GM21723 (cell line): Measurements from ENCODE around the gene CLEC3A.
"Not testable (repeated sequence)": the region's sequence is repeated elsewhere in the genome, so short reads cannot be mapped to it uniquely, and the experiment has no call there.

ENCODE experiments used
- ATAC-seq: cut with Tn5 transposase; IDR thresholded peaks from one replicate; pipeline ENCODE4 v1.9.1; 2021; ENCODE audit warnings: mild to moderate bottlenecking, moderate library complexity; ENCODE audit not compliant: unreplicated experiment

CLEC3A gene, protein sequence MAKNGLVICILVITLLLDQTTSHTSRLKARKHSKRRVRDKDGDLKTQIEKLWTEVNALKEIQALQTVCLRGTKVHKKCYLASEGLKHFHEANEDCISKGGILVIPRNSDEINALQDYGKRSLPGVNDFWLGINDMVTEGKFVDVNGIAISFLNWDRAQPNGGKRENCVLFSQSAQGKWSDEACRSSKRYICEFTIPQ

DNA sequence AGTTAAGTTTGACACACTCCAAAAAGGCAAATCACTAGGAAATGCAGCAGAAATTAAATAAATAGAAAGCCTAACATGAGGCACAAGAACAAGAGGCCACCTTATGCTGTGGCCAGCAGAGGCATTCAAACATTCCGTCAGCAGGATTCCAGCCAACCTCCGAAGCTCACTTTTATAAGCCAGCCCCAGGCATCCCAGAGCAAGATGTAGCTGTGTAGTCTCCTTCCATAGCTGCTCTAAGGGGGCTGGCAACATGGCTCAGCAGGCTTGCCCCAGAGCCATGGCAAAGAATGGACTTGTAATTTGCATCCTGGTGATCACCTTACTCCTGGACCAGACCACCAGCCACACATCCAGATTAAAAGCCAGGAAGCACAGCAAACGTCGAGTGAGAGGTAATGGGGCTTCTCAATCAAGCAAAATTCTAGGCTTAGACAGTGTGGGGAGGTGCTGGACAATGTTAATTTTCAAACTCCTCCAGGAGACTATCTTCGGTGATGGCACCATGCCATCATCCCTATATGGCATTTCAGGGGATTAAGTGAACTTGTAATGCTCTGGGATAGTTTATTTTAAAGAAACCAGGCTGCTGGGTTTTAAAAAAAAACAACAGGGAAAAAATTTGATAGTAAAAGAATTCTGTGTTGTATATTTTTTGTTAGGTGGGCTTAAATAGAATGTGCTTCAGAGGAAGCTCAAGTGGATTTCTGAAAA is at the start of gene CLEC3A:
CLEC3A (plus strand) TSS at position 202 of the 714 bp plus-strand sequence; CDS start at position 281, 79 bp downstream.
- ATAC-seq: no peak

GRCh38 chr16:77974883-77975282 is 47.5 kb upstream of the CLEC3A start:
- no peak for ATAC-seq

GRCh38 chr16:77975942-77976341 is 46.4 kb upstream of the CLEC3A start:
- ATAC-seq: no peak

DNA sequence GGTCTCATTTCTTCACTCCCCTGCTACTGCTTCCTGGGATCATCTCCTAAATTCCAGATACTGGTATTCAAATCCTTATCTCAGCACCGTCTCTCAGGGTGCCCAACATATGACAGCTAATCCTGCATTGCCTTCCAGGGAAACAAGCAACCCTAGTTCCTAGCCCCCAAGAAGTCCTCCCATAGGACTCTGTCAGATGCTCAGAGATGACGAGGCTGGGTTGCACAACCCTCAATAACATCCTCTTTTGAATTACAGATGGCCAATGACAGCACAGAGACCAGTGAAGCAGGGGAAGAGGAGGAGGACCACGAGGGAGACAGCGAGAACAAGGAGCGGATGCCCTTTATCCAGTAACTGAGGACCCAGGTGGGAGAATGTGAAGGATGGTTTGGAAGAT is 45.0 kb upstream of the CLEC3A start:
- no peak for ATAC-seq

DNA sequence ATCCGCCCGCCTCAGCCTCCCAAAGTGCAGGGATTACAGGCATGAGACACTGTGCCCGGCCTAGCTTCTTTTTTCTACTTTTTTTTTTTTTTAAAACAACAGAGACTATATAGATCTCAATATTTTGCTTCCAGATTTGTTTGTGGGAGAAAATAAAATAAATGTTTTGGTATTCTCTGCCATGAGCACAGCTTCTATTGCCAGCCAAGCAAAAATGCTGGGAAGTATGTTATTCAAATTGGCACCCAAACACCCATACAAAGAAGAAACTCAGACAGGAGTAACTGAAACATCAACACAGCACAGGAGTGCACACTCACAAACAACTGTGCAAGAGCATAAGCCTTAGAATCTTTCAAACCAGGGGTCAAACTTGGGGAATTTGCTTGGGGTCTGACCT is 37.2 kb upstream of the CLEC3A start:
- no peak for ATAC-seq

GRCh38 chr16:77986011-77986740 is 36.2 kb upstream of the CLEC3A start:
- no peak for ATAC-seq

- ATAC-seq: no peak
These were observed 34.5 kb upstream of the CLEC3A start for GRCh38 chr16:77987810-77988209.

GRCh38 chr16:77989846-77990245 is 32.5 kb upstream of the CLEC3A start:
- ATAC-seq: no peak

GRCh38 chr16:77991701-77992100 is 30.6 kb upstream of the CLEC3A start:
- ATAC-seq: no peak

DNA sequence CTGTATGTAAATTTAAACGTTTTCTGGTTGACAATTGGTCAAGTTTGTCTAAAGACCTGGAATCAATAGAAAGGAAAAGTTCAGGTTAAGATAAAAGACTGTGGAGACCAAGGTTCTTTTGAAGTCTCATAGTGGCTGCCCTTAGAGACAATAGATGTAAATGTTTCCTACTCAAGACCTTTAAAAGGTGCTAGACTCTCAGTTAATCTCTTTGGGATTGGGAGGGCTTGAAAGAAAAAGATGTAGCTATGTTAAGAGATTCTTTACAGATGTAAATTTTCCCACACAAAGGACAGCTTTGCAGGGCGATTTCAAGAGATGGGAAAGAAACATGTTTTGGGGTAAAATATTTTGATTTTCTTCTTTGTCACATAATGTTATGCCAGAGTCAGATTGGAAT is 30.0 kb upstream of the CLEC3A start:
- ATAC-seq: not testable (repeated sequence)

GRCh38 chr16:77993111-77993985 is 29.0 kb upstream of the CLEC3A start:
- ATAC-seq: no peak

- ATAC-seq: no peak
These were observed 26.4 kb upstream of the CLEC3A start for GRCh38 chr16:77995843-77996455.

- no peak for ATAC-seq
These were observed 23.9 kb upstream of the CLEC3A start for GRCh38 chr16:77998350-77999023.

GRCh38 chr16:78001451-78002025 is 20.8 kb upstream of the CLEC3A start:
- ATAC-seq: no peak

- ATAC-seq: peak; percentile 99
These were observed 19.3 kb upstream of the CLEC3A start for GRCh38 chr16:78002915-78003538.

DNA sequence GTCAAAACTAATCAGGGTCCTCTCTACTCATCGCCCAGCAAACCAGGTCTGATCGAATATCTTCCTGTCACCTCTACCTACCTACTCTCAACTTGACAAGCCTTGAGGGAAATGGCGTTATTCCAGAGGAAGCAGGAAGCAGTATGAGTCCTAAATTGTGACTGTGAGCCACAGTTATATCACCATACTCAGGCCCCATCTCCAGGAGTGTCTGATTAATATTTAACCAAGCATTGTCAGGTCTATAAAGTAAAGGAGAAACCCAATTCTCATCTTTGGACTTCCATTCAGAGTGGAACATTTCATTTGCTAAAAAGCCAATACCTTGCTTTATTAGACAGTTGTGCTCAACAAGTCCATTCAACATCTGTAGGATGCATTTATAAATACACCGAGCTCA is 17.8 kb upstream of the CLEC3A start:
- ATAC-seq: no peak

DNA sequence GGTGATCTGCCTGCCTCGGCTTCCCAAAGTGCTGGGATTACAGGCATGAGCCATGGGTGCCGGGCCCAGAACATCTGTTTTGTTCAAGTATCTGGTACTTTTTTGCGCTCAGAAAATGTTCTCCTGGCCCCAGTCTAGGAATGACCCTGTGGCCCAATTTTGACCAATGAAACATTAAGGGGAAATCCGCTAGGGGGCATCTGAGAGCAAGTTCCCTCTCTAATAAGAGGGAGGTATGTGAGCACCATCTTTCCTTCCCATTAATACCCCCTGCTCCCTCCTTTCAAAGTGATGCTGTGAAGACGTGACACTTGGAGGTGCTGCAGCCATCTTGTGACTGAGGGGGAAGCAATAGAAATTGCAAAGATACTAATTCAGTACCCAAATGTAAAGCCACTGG is 16.5 kb upstream of the CLEC3A start:
- ATAC-seq: no peak

DNA sequence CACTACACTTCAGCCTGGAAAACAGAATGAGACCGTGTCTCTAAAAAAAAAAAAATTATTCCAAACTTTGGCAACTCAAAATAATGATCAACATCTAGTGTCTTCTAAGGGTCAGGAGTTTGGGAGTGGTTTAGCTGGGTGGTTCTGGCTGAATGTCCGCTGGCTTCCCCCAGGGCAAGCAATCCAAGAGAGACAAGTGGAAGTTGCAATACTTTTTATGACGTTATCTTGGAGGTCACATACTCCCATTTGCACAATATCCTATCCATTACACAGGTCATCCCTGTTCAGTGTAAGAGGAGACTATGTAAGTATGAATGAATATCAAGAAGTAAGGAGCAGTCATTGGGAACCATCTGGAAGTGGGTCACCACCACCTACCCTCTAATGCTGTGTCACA is 15.2 kb upstream of the CLEC3A start:
- no peak for ATAC-seq

GRCh38 chr16:78024159-78024558 is 1.8 kb downstream of the CLEC3A start:
- no peak for ATAC-seq
